Common myeloid progenitor, CD34-positive (primary cell): ENCODE measurements around the gene MEF2D.

Experiments used
- CTCF ChIA-PET: fragments of 350-600 bp; sonication (Branson Sonifier 250); formaldehyde crosslinking; loops from one replicate; lab custom pipeline; 2021; ENCODE audit warnings: antibody characterized with exemption; lab: Charles Lee
- POLR2A ChIA-PET: fragments of 350-600 bp; sonication (Branson Sonifier 250); formaldehyde crosslinking; loops from one replicate; lab custom pipeline; 2021; ENCODE audit warnings: antibody characterized with exemption; lab: Charles Lee
- DNase-seq, 3 donors: peaks; one replicate each; pipeline versions ENCODE4 v3.0.0 to v3.0.0-alpha.2; 2013
- H3K27ac ChIP-seq, 2 experiments: 1 replicate in 1 of 2; 2 replicates in 1 of 2; pipeline ENCODE4 v1.7.0; 2013; ENCODE audit warnings: inconsistent platforms in 2 of 2, low read length in 2 of 2, mild to moderate bottlenecking in 2 of 2, low read depth in 1 of 2, moderate library complexity in 1 of 2; ENCODE audit not compliant: severe bottlenecking in 2 of 2, insufficient read depth in 1 of 2, poor library complexity in 1 of 2
- H3K27me3 ChIP-seq, 5 experiments: replicated peaks in 2 of 5; 1 replicate in 3 of 5; 2 replicates in 2 of 5; pipeline versions ENCODE4 v1.6.1 to v1.7.0; 2013; ENCODE audit warnings: low read length in 4 of 5, mild to moderate bottlenecking in 2 of 5, moderate library complexity in 2 of 5, inconsistent platforms in 1 of 5; ENCODE audit not compliant: insufficient read depth in 5 of 5, control insufficient read depth in 4 of 5
- H3K36me3 ChIP-seq, 4 experiments: 1 replicate in 2 of 4; 2 replicates in 2 of 4; pipeline versions ENCODE4 v1.6.1 to v1.7.0; 2013; ENCODE audit warnings: low read length in 3 of 4, control low read depth in 1 of 4, mild to moderate bottlenecking in 1 of 4; ENCODE audit not compliant: control insufficient read depth in 4 of 4, insufficient read depth in 4 of 4
- H3K4me1 ChIP-seq, 4 experiments: 1 replicate in 3 of 4; 2 replicates in 1 of 4; pipeline versions ENCODE4 v1.6.1 to v1.7.1; 2013; ENCODE audit warnings: low read length in 3 of 4, mild to moderate bottlenecking in 3 of 4, control low read depth in 1 of 4, inconsistent platforms in 1 of 4, moderate library complexity in 1 of 4; ENCODE audit not compliant: control insufficient read depth in 4 of 4, insufficient read depth in 4 of 4; ENCODE audit errors: control extremely low read depth in 1 of 4
- H3K4me3 ChIP-seq, 7 experiments: 1 replicate in 4 of 7; 2 replicates in 3 of 7; pipeline versions ENCODE4 v1.5.1 to v1.7.0; 2013; ENCODE audit warnings: mild to moderate bottlenecking in 7 of 7, low read length in 6 of 7, moderate library complexity in 6 of 7, inconsistent platforms in 2 of 7, low read depth in 2 of 7, control low read depth in 1 of 7; ENCODE audit not compliant: insufficient read depth in 4 of 7, control insufficient read depth in 1 of 7; ENCODE audit errors: extremely low read depth in 1 of 7
- H3K9me3 ChIP-seq, 5 experiments: 1 replicate in 4 of 5; 2 replicates in 1 of 5; pipeline versions ENCODE4 v1.6.1 to v1.7.1; 2013; ENCODE audit warnings: low read length in 4 of 5, mild to moderate bottlenecking in 2 of 5, inconsistent platforms in 1 of 5, low read depth in 1 of 5, moderate library complexity in 1 of 5; ENCODE audit not compliant: control insufficient read depth in 4 of 5, insufficient read depth in 2 of 5; ENCODE audit errors: control extremely low read depth in 1 of 5
- WGBS: methylation state at CpG from one replicate; pipeline ENCODE4 v1.1.5; 2013; ENCODE audit not compliant: insufficient coverage; 5-methylcytosine and 5-hydroxymethylcytosine counted together

The MEF2D gene

GRCh38 chr1:156470473-156470872 lies 30.1 kb downstream of the MEF2D start:
- POLR2A ChIA-PET: no interaction called here
- no peak for DNase-seq
- no peak overlapping the region for H3K27ac ChIP-seq
- WGBS: no CpG with 5 or more reads among the region's 1 CpG
- CTCF ChIA-PET: interaction anchor here (1.6 to 2.4 kb wide), 4 partner anchors 9 to 80 kb away, joined by 4 to 12 read pairs (median 6); no protein-coding TSS in a partner anchor
- peaks cover 29 to 95% (median 65%) of the 10 kb centered on the region in 4 experiments for H3K36me3 ChIP-seq
- H3K4me1 ChIP-seq: no peaks in the 10 kb centered on the region
- H3K9me3 ChIP-seq: no peaks in the 10 kb centered on the region
- no peaks in the 10 kb centered on the region for H3K27me3 ChIP-seq
- H3K4me3 ChIP-seq: no peak overlapping the region

DNA sequence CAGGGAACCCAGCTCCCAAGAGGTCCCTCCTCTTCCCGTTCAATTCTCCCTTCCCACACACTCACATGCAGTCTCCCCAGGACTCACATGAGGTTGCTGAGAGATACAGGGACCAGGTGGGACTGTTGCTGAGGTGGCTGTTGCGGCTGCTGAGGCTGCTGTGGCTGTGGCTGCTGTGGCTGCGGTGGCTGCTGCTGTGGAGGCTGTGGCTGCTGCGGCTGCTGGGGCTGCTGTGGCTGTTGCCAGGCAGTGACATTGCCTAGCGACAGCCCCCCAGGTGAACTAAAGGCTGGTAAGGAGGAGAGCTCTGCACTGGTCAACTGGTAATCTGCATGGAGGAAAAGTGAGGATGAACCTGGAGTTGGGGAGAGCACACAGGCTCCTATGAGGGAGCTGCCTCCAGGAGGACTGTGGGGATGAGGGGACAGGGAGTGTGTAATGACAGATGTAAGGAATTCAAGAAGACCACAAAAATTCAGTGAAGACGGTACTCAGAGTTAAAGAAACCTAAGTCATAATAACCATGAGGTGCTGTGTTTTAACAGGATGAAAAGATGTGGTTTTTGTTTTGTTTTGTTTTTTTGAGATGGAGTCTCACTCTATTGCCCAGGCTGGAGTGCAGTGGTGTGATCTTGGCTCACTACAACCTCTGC lies 31.8 kb downstream of the MEF2D start:
- Histone ChIP-seq H3K4me3 (no peak overlapping the region), H3K27me3 (no peaks in the 10 kb centered on the region), H3K36me3 (peaks cover 20 to 90% (median 69%) of the 10 kb centered on the region in 4 experiments), H3K4me1 (no peaks in the 10 kb centered on the region), H3K9me3 (no peaks in the 10 kb centered on the region), H3K27ac (no peak overlapping the region)
- no peak for DNase-seq
- WGBS: 100% methylated on average over 4 of the region's 6 CpGs
- POLR2A ChIA-PET: no interaction called here
- CTCF ChIA-PET: interaction anchor here (0.6 to 2.4 kb wide), 6 partner anchors 9 to 145 kb away, joined by 3 to 12 read pairs (median 4); no protein-coding TSS in a partner anchor

- no peak overlapping the region for H3K27ac ChIP-seq
- WGBS: 96% methylated on average over 18 of the region's 18 CpGs
These were observed 32.7 kb downstream of the MEF2D start for GRCh38 chr1:156467906-156468305.

DNA sequence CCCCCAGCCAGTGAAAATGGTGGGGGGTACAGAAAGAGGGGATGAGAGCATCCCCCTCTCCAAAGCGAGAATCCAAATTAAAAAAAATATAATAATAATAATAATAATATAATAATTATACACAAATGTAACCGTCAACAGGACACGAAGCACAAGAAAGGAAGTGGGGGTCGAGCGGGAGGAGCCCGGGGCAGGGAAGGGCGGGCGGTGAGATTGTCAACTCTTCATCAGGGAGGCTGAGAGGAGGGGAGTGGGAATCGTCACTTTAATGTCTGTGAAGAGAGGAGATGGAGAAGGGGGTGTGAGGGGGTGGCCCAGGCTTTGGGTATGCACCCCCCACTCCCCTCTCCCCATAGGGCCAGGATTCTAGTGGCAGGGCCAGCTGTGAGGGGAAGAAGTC lies 33.2 kb downstream of the MEF2D start:
- POLR2A ChIA-PET: interaction anchor here (0.6 kb wide), 1 partner anchor 152 kb away, joined by 6 read pairs; the partner anchor contains the start of gene HAPLN2
- no peak overlapping the region for H3K27ac ChIP-seq
- H3K27me3 ChIP-seq: no peaks in the 10 kb centered on the region
- 90% methylated on average over 4 of the region's 9 CpGs for WGBS
- no peak overlapping the region for H3K4me3 ChIP-seq
- H3K9me3 ChIP-seq: no peaks in the 10 kb centered on the region
- CTCF ChIA-PET: interaction anchor here (1.1 to 1.6 kb wide), 2 partner anchors 9 to 22 kb away, joined by 3 read pairs; no protein-coding TSS in a partner anchor
- peaks cover 15 to 83% (median 68%) of the 10 kb centered on the region in 4 experiments for H3K36me3 ChIP-seq
- H3K4me1 ChIP-seq: no peaks in the 10 kb centered on the region
- DNase-seq: no peak

More at GRCh38 chr1:156467906-156468305, 32.7 kb downstream of the MEF2D start:
- ChIA-PET POLR2A (interaction anchor here (0.6 kb wide), 1 partner anchor 151 kb away, joined by 6 read pairs; the partner anchor contains the start of gene HAPLN2), CTCF (interaction anchor here (1.1 to 1.6 kb wide), 2 partner anchors 8 to 21 kb away, joined by 3 read pairs; no protein-coding TSS in a partner anchor)
- no peak for DNase-seq
- Histone ChIP-seq H3K4me1 (no peaks in the 10 kb centered on the region), H3K36me3 (peaks cover 15 to 86% (median 68%) of the 10 kb centered on the region in 4 experiments), H3K27me3 (no peaks in the 10 kb centered on the region), H3K9me3 (no peaks in the 10 kb centered on the region), H3K4me3 (no peak overlapping the region)

- ChIA-PET POLR2A (interaction anchor here (0.5 to 1.3 kb wide), 3 partner anchors 9 to 201 kb away, joined by 3 to 5 read pairs (median 4); no protein-coding TSS in a partner anchor), CTCF (interaction anchor here (0.6 to 2.5 kb wide), 11 partner anchors 10 to 151 kb away, joined by 3 to 9 read pairs (median 4); no protein-coding TSS in a partner anchor)
- Histone ChIP-seq H3K4me1 (no peaks in the 10 kb centered on the region), H3K9me3 (no peaks in the 10 kb centered on the region), H3K36me3 (peaks cover 8 to 68% (median 58%) of the 10 kb centered on the region in 4 experiments), H3K4me3 (no peak overlapping the region), H3K27me3 (no peaks in the 10 kb centered on the region), H3K27ac (no peak overlapping the region)
- WGBS: 93% methylated on average over 9 of the region's 17 CpGs
- peak in 1 of 3 donors; percentile 39 for DNase-seq
These were observed 34.7 kb downstream of the MEF2D start for GRCh38 chr1:156465747-156466365.

DNA sequence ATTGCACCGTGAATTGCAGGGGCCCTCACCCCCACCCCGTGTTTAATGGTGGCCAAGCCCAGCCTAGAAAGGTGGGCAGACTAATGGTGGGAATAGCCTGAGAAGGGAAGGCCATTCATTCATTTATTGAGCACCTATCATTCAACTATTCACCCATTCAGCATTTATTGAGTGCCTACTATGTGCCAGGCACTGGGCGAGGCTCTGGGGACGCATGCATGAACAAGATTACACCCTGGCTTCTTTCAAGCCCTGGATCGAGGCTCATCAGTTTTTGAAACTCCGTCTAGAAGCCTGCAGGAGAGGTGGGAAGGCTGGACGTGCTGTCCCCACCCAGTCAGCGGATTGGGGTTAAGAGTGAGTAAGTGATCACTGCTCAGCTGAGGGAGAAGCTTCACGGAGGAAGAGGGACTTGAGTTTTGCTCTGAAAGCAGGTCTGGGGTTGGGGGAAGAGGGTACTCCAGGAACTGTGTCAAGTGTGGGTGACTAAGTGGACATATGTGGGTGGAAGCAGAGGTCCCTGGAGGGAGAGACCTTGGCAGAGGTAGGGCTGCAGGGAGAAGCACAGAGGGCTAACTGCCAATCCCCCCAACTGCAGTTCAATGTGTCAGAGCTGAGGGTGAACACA lies 35.6 kb downstream of the MEF2D start:
- no peak for DNase-seq
- no peaks in the 10 kb centered on the region for H3K9me3 ChIP-seq
- H3K4me1 ChIP-seq: no peaks in the 10 kb centered on the region
- no peaks in the 10 kb centered on the region for H3K27me3 ChIP-seq
- ChIA-PET POLR2A (interaction anchor here (1.0 kb wide), 1 partner anchor 8 kb away, joined by 4 read pairs; no protein-coding TSS in a partner anchor), CTCF (interaction anchor here (0.8 to 2.5 kb wide), 9 partner anchors 11 to 152 kb away, joined by 3 to 9 read pairs (median 3); no protein-coding TSS in a partner anchor)
- WGBS: 93% methylated on average over 7 of the region's 9 CpGs
- H3K36me3 ChIP-seq: peaks cover 6 to 60% (median 52%) of the 10 kb centered on the region in 4 experiments
- H3K27ac ChIP-seq: no peak overlapping the region
- H3K4me3 ChIP-seq: no peak overlapping the region
